GM12872 (cell line): Measurements from ENCODE around the gene CST8.

Experiments used
- TF ChIP-seq, protein P1 (sequence below): IDR thresholded peaks from 3 replicates; pipeline ENCODE4 v1.5.1; 2011; ENCODE audit warnings: low read depth, mild to moderate bottlenecking, low read length, moderate library complexity; ENCODE audit not compliant: insufficient read depth

CST8 gene

DNA sequence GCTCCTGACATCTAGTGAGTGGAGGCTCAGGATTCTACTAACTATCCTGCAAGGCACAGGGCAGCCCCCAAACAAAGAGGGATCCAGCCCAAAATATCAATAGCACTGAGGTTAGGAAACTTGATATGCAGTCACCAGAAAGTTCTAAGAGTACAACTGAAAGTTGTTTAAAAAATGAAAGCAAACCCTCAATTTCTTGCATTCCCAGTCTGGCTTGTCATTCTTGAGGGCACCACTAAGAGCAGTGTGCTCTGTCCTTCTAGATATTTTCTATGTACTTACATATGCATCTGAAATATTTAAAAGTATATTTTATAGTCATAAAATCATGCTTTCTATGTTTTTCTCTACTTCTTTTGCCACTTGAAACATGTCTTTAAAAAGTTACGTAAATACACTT, 35.9 kb downstream of the CST8 start:
- TF ChIP-seq, protein P1, sequence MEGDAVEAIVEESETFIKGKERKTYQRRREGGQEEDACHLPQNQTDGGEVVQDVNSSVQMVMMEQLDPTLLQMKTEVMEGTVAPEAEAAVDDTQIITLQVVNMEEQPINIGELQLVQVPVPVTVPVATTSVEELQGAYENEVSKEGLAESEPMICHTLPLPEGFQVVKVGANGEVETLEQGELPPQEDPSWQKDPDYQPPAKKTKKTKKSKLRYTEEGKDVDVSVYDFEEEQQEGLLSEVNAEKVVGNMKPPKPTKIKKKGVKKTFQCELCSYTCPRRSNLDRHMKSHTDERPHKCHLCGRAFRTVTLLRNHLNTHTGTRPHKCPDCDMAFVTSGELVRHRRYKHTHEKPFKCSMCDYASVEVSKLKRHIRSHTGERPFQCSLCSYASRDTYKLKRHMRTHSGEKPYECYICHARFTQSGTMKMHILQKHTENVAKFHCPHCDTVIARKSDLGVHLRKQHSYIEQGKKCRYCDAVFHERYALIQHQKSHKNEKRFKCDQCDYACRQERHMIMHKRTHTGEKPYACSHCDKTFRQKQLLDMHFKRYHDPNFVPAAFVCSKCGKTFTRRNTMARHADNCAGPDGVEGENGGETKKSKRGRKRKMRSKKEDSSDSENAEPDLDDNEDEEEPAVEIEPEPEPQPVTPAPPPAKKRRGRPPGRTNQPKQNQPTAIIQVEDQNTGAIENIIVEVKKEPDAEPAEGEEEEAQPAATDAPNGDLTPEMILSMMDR = no peak

DNA sequence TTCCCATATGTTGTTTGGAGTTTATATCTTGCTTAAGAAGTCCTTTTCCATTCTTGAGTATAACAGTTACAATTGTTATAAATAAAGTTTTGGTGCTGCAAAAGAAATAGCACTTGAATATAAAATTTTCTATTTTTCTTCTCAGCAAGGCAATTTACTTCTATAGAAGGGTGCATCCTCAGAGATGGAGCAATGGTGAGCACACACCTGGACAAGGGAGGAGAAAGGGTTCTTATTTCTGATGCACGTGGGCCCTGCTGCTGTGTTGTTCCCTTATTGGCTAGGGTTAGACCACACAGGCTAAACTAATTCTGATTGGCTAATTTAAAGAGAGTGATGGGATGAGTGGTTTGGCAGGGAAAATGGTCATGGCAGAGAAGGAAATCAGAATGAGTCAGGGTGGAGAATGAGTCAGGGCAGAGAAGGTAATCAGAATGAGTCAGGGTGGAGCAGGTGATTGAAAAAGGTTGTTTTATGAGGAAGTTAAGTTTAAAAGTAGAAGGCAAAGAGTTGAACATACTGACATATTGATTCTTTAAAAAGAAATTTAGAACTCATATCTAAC, 38.0 kb downstream of the CST8 start:
- TF ChIP-seq, protein P1 = no peak

DNA sequence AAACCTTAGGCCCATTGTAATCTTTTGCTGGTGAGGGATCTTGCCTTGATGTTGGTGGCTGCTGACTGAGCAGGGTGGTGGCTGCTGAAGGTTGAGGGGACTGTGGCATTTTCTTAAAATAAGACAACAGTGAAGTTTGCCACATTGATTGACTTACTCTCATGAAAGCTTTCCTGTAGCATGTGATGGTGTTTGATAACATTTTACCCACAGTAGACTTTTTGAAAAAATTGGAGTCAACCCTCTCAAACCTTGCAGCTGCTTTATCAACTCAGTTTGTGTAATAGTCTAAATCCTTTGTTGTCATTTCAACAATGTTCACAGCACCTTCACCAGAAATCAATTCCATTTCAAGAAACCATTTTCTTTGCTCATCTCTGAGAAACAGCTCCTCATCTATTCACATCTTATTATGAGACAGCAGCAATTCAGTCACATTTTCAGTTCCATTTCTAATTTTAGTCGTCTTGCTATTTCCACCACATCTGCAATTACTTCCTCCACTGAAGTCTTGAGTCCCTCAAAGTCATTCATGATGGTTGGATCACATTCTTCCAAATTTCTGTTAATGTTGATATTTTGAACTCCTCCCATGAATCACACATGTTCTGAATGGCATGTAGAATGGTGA, 40.1 kb downstream of the CST8 start:
- TF ChIP-seq, protein P1 = no peak

DNA sequence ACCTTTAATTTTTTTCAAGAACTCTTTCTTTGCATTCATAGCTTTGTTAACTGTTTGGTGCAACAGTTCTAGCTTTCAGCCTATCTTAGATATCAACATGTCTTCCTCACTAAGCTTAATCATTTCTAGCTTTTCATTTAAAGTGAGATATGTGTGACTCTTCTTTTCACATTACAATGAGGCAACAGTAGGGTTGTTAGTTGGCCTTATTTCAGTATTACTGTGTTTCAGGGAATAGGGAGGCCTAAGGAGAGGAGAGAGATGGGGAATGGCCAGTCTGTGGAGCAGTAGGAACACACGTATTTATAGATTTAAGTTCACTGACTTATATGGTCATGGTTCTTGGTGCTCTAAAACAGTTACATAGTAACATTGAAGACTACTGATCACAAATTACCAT, 41.6 kb downstream of the CST8 start:
- TF ChIP-seq, protein P1 = no peak

DNA sequence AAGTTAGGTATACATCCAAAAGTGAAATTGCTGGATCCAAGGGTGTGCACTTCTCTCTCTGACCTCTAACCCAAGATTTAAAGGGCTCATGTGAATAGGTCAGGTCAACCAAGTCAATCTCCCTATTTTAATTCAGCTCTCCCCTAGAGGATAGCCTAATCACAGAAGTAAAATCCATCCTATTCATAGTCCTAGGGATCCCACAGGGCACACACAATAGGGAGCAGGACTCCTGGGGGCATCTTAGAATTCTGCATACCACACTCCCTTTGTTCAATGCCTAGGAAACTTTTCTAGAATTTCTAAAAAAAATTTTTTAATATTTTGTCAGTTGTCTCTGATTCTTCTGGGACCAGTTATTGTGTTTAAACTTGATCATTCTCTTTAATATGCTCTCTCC, 42.2 kb downstream of the CST8 start:
- TF ChIP-seq, protein P1 = no peak

DNA sequence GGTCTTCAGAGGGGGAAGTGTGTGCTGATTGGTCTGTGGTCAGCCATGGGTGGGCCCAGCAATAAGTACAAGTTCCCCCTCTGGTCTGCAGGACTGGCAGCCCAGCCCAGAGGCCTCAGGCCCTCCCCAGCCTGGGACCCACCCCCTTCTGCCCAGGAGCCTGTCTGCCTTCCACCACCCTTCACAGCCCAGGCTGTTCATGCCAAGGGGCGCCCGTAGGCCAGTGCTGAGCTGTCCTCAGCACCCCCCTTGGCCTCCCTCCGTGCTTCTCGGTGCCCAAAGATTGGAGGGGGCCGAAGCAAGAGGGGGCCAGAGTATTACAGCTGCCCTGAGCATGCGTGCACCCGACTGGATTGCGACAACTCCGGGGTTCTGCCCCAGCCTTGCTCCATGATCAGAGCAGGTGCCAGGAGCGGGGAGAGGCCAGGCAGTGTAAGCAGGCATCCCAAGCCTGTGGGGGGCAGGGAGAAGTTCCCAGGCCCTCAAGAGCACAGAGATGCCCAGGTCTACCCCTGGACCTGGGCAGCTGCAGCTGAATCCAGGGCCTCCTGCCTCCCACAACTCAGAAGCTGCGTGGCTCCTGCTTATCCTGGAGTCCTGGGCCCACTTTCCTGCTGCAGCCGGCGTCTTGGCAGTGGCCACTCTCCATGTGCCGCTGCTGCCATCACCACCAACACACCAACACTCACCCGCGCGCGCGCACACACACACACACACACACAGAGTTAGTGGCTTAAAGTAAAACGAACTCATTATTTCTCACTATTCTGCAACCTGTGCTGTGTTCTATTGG, 44.1 kb downstream of the CST8 start:
- TF ChIP-seq, protein P1 = no peak

DNA sequence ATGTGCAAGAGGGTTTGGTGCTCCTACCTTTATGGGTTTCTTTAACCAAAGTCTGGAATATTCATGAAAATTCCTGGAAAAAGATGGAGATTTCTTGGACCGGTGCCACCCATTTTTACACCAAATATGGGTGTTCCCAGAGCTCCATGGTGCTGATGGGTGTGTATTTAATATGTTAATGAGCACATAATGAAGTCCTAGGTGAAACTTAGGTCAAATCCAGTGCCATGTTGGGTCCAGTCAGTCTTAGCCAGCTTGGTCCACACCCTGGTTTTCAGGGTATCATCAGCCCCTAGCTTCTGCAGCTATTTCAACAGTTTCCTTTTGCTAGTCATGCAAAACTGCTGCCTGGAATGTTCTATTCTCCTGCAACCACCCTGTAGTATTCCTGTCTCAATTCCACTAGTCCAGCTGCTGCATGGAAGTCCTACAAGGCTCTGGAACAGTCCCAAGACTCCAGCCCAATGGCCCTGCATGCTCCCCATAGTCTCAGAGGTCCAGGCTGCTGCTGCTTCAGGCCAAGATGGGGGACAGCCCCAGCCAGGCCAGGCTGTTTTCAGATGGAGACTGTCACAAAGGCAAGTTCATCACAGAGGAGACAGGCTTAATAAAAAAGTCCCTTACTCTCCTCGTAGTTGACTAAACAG, 45.5 kb downstream of the CST8 start:
- TF ChIP-seq, protein P1 = no peak
